ENCODE results near the gene ZGPAT. TPM values are rescaled to one million over a fixed set of nuclear protein-coding genes. Genes with fewer than 3 reads are reported as not detected.

Gene ZGPAT
- total and polyA plus RNA-seq, 2 of the 13 experiments (the other 11 are each of a cell fraction or from before 2014, with no cell fraction given): 23.0 to 41.9 TPM

DNA sequence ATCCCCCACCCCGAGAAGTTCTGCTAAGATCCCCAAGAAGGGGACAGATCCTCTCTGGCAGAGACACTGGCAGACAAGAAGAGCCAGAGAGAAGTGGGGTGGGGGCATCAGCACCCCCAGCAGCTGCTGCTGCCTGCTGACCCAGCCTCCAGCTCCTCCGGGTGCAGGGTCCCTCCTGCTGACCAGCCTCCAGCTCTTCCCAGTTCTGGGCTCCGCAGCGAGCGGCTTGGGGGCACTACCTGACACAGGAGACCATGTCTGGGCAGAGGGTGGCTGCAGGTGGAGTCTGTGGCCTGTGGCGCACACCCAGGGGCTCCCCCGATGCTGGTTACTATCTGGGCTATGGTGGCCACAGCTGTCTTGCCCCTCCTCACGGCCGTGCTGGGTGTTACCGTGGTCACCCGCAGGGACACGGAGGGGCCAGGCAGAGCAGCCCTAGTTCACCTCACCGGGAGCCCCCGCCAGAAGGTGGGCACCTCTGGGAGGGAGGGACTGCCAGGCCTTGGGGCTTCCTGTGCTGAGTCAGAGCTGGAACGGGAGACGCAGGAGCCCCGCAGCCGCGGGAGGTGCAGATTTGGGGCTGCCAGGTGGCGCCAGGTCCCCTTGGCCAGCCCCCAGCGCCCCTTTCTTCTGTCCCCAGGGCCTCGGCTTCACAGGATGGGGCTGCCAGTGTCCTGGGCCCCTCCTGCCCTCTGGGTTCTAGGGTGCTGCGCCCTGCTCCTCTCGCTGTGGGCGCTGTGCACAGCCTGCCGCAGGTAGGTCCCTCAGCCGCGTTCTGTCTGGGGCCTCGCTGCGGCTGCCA is 29.3 kb downstream of the ZGPAT start (continued):
- TF ChIP-seq, protein P1, sequence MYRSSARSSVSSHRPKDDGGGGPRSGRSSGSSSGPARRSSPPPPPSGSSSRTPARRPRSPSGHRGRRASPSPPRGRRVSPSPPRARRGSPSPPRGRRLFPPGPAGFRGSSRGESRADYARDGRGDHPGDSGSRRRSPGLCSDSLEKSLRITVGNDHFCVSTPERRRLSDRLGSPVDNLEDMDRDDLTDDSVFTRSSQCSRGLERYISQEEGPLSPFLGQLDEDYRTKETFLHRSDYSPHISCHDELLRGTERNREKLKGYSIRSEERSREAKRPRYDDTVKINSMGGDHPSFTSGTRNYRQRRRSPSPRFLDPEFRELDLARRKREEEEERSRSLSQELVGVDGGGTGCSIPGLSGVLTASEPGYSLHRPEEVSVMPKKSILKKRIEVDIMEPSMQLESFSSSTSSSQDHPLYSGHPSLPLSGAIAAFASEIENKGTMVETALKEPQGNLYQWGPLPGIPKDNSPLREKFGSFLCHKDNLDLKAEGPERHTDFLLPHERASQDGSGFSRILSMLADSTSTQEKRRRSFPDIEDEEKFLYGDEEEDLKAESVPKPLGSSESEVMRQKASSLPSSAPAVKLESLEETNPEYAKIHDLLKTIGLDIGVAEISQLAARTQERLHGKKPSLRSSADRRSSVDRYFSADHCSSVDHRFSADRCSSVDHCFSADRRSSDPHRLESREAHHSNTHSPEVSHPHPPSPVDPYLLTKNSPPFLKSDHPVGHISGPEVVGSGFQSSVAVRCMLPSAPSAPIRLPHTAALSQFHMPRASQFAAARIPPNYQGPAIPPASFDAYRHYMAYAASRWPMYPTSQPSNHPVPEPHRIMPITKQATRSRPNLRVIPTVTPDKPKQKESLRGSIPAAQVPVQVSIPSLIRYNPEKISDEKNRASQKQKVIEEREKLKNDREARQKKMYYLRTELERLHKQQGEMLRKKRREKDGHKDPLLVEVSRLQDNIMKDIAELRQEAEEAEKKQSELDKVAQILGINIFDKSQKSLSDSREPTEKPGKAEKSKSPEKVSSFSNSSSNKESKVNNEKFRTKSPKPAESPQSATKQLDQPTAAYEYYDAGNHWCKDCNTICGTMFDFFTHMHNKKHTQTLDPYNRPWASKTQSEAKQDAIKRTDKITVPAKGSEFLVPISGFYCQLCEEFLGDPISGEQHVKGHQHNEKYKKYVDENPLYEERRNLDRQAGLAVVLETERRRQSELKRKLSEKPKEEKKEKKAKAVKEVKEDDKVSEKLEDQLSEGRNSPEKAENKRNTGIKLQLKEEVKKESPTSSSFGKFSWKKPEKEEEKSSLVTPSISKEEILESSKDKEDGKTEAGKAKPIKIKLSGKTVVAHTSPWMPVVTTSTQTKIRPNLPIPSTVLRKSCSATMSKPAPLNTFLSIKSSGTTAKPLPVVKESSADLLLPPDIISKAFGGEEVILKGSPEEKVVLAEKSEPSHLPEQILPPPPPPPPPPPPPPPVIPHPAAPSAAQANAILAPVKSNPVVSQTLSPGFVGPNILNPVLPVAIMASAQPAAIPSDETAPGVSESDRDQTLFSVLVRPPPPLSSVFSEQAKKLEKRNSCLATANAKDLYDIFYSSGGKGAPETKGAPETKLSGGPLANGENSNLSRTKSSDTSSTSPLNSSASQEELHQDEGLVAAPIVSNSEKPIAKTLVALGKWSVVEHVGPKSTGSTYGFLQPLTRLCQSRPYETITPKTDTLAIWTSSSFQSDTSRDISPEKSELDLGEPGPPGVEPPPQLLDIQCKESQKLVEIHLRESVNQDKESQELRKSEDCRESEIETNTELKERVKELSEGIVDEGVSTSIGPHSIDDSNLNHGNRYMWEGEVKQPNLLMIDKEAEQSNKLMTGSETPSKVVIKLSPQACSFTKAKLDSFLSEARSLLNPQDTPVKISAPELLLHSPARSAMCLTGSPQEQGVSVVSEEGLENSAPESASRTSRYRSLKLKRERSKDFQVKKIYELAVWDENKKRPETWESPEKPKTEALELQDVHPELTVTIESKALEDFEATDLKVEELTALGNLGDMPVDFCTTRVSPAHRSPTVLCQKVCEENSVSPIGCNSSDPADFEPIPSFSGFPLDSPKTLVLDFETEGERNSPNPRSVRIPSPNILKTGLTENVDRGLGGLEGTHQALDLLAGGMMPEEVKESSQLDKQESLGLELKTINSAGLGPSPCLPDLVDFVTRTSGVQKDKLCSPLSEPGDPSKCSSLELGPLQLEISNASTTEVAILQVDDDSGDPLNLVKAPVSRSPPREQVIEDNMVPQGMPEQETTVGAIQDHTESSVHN (CRISPR knock-in tag; IDR thresholded peaks at IDR 0.05): peak; percentile 70; the same call in 1 of the 2 replicates
- TF ChIP-seq PCBP2 (optimal IDR thresholded peaks at IDR 0.05; ENCODE audit: low read depth, low read length, poor library complexity, severe bottlenecking) (no peak), ZBTB7A (CRISPR knock-in tag; IDR thresholded peaks at IDR 0.05) (peak; percentile 88; the same call in 1 of the 2 replicates), JUN (CRISPR knock-in tag; IDR thresholded peaks at IDR 0.05) (peak; percentile 78), RBM39 (IDR thresholded peaks at IDR 0.05; ENCODE audit: low read depth, low read length, poor library complexity, severe bottlenecking) (peak; percentile 46), ZNF703 (CRISPR knock-in tag; IDR thresholded peaks at IDR 0.05; ENCODE audit: borderline replicate concordance) (no peak; the same call in 1 of the 2 replicates), AGO1 (IDR thresholded peaks at IDR 0.05; ENCODE audit: low read depth, low read length, poor library complexity, severe bottlenecking) (peak; percentile 97), ZNF576 (CRISPR knock-in tag; IDR thresholded peaks at IDR 0.05) (0 out of 2 replicates have a peak, but pooled peaks have one; percentile 21), CBX5 (CRISPR knock-in tag; IDR thresholded peaks at IDR 0.05; ENCODE audit: borderline replicate concordance) (no peak; the same call in 1 of the 2 replicates), ZHX1 (CRISPR knock-in tag; IDR thresholded peaks at IDR 0.05; ENCODE audit: low read depth) (peak; percentile 30; the same call in 1 of the 2 replicates), CC2D1A (CRISPR knock-in tag; IDR thresholded peaks at IDR 0.05) (0 out of 2 replicates have a peak, but pooled peaks have one; percentile 83), MED8 (CRISPR knock-in tag; IDR thresholded peaks at IDR 0.05; ENCODE audit: insufficient replicate concordance) (no peak)
- TF ChIP-seq, protein P2, sequence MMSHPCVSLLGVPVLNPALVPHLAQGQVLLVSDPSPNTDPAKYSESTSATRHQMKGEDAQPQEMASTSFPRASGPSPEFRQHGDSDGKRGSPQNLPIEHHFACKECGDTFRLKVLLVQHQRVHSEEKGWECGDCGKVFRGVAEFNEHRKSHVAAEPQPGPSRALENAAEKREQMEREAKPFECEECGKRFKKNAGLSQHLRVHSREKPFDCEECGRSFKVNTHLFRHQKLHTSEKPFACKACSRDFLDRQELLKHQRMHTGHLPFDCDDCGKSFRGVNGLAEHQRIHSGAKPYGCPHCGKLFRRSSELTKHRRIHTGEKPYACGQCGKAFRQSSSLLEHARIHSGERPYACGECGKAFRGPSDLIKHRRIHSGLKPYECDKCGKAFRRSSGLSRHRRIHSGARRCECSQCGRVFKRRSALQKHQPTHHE (CRISPR knock-in tag; IDR thresholded peaks at IDR 0.05; ENCODE audit: borderline replicate concordance): no peak
